GM18508 (cell line): ENCODE results near the gene CDK5R2.
A peak's percentile ranks its signal among the peaks of the same experiment; 100 is the strongest.
"Not testable (repeated sequence)": the region's sequence is repeated elsewhere in the genome, so short reads cannot be mapped to it uniquely, and the experiment has no call there.

Experiments
- ATAC-seq: cut with Tn5 transposase; IDR thresholded peaks from one replicate; pipeline ENCODE4 v1.9.1; 2021; ENCODE audit warnings: moderate number of reproducible peaks; ENCODE audit not compliant: insufficient read depth, unreplicated experiment

The CDK5R2 gene

GRCh38 chr2:218959141-218959731 is at the start of gene CDK5R2:
Gene CDK5R2 (plus strand): TSS chr2:218959666. CDS start chr2:218959821, 155 bp downstream.
- peak; percentile 64 for ATAC-seq

- ATAC-seq = no peak
Measured at GRCh38 chr2:218910741-218911140, 48.7 kb upstream of the CDK5R2 start.

GRCh38 chr2:218920504-218920903 is 39.0 kb upstream of the CDK5R2 start:
- ATAC-seq = no peak

- ATAC-seq = no peak
Measured at GRCh38 chr2:218924757-218925156, 34.7 kb upstream of the CDK5R2 start.

GRCh38 chr2:218925434-218925833 is 34.0 kb upstream of the CDK5R2 start:
- ATAC-seq = no peak

GRCh38 chr2:218927422-218927821 is 32.0 kb upstream of the CDK5R2 start:
- ATAC-seq = no peak

- no peak for ATAC-seq
Measured at GRCh38 chr2:218927876-218928275, 31.6 kb upstream of the CDK5R2 start.

GRCh38 chr2:218930488-218930887 is 29.0 kb upstream of the CDK5R2 start:
- ATAC-seq = not testable (repeated sequence)

- not testable (repeated sequence) for ATAC-seq
Measured at GRCh38 chr2:218931751-218932150, 27.7 kb upstream of the CDK5R2 start.

GRCh38 chr2:218944759-218945404 is 14.6 kb upstream of the CDK5R2 start:
- ATAC-seq = no peak

- no peak for ATAC-seq
Measured at GRCh38 chr2:218946621-218947020, 12.8 kb upstream of the CDK5R2 start.

- no peak for ATAC-seq
Measured at GRCh38 chr2:218952160-218952559, 7.3 kb upstream of the CDK5R2 start.

- no peak for ATAC-seq
Measured at GRCh38 chr2:218953366-218953954, 6.0 kb upstream of the CDK5R2 start.

- ATAC-seq = no peak
Measured at GRCh38 chr2:218954541-218955300, 4.7 kb upstream of the CDK5R2 start.

GRCh38 chr2:218956039-218956438 is 3.4 kb upstream of the CDK5R2 start:
- no peak for ATAC-seq

GRCh38 chr2:218957671-218958070 is 1.8 kb upstream of the CDK5R2 start:
- ATAC-seq = no peak

- no peak for ATAC-seq
Measured at GRCh38 chr2:218958276-218958675, 1.2 kb upstream of the CDK5R2 start.

- ATAC-seq = no peak
Measured at GRCh38 chr2:218959761-218960308, 369 bp downstream of the CDK5R2 start.

- no peak for ATAC-seq
Measured at GRCh38 chr2:218960309-218961165, 1.1 kb downstream of the CDK5R2 start.

- ATAC-seq = no peak
Measured at GRCh38 chr2:218961229-218961628, 1.8 kb downstream of the CDK5R2 start.
